NK-92 treated with Interleukin-12 subunit alpha and Interleukin-12 subunit beta, amount 100 ng/mL, for 24 hours (cell line): ENCODE results near the gene CAVIN1.
"Not testable (repeated sequence)": the region's sequence is repeated elsewhere in the genome, so short reads cannot be mapped to it uniquely, and the experiment has no call there.

Source experiments
- DNase-seq: peaks from one replicate; lab custom pipeline; 2025; lab: John Stamatoyannopoulos, UW

The CAVIN1 gene, protein sequence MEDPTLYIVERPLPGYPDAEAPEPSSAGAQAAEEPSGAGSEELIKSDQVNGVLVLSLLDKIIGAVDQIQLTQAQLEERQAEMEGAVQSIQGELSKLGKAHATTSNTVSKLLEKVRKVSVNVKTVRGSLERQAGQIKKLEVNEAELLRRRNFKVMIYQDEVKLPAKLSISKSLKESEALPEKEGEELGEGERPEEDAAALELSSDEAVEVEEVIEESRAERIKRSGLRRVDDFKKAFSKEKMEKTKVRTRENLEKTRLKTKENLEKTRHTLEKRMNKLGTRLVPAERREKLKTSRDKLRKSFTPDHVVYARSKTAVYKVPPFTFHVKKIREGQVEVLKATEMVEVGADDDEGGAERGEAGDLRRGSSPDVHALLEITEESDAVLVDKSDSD

DNA sequence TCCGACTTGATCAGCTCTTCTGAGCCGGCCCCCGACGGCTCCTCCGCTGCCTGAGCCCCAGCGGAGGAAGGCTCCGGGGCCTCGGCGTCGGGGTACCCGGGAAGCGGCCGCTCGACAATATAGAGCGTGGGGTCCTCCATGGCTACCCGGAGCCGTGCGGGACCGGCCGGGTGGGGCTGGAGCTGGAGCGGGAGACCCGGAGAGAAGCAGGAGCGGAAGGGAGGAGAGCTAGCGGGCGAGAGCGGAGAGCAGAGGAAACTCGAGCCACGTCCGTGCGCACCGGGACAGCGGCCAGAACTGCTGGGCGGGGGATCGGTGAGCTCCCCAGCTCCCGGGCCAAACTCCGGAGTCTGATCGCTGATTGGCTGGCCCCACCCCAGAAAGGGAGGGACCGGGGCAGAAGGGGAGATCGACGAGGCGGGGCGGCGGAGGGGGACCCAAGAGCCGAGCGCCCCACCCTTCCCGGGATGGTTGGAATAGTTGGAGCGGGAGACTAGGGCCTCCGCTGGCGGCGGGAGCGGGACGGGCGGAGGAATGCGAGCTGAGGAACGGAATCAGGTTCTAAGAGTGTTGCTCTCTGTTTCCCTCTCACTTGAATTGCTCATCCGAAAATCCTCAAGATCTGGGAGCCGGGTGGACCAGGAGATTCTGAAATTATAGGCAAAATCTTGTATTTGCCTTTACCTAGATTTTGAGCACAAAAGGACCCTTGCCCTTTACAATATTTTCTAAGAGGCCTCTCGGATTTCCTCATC lies at the start of gene CAVIN1:
CAVIN1 (minus strand) TSS at position 299 of the 755 bp plus-strand sequence; CDS start at position 140, 159 bp downstream.
- no peak for DNase-seq

DNA sequence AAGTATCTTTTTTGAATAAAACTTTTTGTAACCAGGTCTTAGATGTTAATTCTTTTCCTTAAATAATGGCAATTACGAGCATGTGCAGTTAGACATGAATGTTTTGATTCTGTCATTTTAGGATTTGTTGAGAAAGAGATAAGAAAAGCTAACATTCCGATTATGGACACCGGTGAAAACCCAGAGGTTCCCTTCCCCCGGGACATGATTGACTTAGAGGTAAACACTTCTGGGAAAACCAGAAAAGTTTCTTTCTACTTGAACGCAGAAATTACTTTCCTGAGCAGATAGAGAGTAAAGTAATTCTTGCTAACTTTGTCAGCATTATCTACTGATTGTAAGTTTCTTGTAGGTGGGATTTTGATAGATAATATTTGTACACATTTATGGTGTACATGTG lies 44.8 kb upstream of the CAVIN1 start:
- DNase-seq, result no peak

DNA sequence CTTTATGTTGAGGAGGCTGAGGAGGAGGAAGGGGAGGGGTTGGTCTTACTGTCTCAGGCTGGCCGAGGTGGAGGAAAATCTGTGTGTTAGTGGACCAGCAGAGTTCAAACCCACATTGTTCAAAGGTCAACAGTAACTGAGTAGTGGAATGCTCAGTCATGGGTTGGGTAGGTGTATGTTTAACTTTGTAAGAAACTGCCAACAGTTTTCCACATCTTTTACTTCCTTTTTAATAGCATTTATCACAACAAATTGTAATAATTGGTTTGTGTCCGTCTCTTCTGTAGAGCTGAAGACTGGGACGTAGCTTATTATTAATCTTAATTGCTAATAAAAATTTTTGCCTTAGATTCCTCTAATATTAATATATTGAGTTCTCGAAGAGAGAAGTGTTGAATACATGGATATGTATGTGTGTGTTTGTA lies 40.9 kb upstream of the CAVIN1 start:
- DNase-seq, result no peak

DNA sequence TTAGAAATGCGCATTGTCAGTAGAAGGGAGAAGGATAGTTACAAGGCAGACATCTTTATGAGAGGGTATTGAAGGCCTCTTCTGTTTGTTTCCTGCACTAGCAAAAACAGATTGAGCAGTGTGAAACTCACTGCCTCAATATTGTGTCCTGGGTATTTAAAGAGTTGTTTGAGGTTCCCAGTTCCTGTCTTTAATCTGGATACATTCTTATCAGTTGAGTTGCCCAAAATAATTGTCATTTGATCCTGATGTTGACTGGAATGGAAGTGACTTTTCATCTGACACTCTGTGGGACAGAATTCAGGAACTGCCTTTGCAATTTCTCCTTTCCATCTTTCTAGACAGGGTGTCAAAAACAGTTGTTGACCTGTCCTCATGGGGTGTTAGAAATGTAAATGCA lies 37.3 kb upstream of the CAVIN1 start:
- DNase-seq, result no peak

DNA sequence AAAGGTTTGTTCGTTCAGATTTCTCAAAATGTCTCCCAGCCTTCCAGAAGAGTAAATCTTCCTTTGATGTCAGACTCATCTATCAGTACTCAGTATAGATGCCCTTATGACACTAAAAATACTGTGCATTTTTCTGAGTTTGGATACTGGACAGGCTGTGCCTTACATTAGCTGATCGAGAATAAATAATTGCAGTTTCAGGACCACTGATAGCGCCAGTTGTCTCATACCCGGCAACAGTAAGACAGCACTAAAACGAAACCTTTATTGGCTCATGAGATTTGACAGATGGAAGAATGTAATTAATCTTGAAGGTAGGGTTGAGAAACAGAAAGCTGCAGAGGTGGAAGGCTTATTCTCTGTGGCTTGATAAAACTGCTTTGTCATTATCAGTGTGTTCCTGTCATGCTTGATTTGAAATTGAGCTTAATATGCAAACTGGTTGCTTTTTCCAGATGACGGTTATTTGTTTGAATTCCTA lies 36.8 kb upstream of the CAVIN1 start:
- no peak for DNase-seq

DNA sequence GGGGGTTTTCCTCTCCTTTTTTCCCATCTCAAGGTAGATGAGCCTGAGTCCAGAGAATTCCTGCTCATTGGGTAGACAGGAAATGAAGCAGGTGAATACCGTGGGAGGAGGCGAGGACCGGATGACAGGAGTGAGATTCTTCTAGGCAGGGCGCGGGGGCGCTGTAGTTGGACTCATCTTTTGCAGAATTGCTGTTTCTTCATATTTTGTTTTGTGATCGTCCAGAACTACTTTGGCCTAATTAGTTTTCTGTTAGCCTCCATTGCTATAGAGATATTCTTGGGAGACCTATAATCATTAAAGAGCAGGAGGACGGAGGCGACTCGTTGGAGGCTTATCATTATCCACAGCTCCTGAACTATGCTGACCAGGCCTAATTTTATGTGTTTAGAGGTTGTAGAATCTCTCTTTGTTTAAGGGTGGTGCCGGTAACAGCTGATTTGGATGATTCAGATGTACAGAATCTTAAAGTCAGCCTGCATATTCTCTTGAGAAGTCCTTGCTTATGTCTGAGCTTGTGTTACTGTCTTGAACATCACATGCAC lies 36.3 kb upstream of the CAVIN1 start:
- no peak for DNase-seq

DNA sequence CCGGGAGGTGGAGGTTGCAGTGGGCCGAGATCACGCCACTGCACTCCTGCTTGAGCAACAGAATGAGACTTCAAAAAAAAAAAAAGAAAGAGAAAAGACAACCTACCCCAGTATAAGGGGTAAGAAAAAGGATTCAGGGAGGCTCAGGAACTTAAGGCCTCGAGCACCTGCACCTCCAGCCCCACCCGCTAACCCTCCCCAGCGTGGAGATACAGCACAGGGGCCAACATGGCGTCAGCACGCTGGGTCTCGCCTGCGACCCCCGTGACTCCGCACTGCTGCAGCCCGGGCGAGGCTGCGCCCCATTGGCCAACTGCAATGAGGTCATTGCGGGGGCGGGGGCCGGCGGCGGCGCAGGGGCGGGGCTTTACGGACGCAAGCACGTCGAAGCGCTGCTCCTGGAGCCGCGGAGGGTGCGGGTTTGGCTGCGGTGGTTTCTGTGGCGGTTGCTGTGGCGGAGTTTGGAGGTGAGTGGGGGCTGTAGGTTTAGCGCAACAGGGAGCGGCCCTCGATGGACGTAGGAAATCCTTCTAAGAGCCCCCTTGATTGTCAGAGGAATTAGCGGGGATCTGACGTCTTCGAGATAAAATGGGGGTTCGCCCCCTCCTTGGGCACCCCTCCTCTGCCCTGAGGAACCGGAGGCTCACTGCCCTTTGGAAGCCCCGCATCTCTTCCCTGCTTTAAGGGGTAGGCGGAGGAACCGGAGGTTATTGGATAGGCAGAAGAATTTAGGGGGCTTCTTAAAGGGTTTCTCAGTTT lies 35.6 kb upstream of the CAVIN1 start, which contains the start of gene ATP6V0A1:
ATP6V0A1 (plus strand) TSS at position 382 of the 759 bp plus-strand sequence. CDS start 2,017 bp downstream, outside the sequence.
- no peak for DNase-seq

DNA sequence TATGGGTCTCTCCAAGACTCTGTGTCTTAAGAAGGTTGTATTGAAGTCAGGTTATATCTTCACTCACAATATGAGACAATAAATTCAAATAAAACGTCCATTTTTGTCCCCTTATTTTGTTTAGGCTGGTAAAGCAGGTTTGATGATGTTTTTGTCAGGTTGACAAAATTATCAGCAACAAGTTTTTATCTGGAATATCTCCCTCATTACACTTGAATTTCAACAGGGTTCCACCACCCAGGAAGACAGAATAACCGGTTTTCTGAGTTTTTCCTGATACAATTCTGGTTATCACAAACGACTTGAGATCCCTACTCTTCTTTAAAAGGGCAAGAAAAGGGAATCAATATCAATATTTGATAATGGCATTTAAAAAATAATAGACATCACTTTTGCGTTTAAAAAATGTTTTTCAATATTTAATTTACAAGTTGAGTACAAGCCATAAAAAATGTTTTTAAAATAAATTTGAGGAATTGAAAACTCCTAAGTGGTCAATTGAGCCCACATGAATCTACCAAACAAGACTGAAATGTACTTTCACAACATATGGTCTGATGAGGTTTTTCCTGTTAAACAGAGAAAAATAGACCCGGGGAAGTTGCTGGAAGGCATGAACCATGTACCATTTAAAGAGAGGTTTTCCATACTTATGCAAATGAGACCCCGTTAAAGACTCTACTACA lies 34.2 kb upstream of the CAVIN1 start:
- DNase-seq, result no peak

DNA sequence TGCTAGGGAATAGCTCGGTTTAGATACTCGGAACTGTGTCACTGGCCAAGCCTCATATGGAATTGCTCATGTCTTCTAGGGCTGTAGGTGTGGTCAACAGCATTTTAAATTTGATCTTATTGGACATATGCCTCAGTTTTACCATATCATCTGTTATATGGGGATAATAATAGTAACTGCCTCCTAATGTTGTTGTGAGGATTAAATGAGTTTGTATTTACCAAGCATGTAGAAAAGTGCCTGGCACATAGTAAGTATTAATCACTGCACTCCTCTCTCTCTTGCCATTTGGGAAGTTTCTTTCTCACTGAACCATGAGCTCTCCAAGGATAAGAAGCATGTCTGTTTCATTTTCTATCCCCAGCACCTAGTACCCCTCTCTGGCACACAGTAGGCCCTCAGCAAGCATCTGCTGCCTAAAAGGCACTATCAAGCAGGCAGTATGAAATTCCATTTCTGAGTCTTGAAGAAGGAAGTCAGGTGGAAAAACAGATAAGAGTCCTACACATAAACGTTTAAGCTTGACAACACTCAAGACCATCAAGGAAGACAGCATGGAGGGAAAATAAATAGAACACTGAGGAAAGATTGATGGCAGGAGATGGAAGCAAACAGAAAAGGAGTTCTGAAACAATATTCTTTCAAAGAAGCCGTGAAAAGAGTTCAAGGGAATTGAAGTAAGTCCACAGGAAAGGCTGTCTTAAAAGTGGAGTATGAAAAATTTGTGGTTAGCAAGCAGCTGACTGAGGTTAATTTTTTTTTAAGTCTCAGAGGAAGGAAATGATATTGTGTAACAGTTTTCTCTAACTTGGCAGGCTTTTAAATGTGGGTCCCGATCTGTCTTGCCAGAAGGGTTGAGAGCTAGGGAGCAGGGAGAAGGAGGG lies 33.4 kb upstream of the CAVIN1 start:
- no peak for DNase-seq

DNA sequence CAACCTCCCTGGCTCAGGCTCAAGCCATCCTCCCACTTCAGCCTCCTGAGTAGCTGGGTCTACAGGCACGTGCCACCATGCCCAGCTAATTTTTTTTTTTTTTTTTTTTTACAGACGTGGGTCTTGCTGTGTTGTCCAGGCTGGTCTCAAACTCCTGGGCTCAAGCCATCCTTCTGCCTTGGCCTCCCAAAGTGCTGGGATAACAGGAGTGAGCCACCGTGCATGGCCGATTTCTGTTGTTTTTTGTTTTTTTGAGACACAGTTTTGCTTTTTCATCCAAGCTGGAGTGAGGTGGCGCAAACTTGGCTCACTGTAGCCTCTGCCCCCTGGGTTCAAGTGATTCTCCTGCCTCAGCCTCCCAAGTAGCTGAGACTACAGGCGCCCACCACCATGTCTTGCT lies 31.9 kb upstream of the CAVIN1 start:
- DNase-seq, result not testable (repeated sequence)

DNA sequence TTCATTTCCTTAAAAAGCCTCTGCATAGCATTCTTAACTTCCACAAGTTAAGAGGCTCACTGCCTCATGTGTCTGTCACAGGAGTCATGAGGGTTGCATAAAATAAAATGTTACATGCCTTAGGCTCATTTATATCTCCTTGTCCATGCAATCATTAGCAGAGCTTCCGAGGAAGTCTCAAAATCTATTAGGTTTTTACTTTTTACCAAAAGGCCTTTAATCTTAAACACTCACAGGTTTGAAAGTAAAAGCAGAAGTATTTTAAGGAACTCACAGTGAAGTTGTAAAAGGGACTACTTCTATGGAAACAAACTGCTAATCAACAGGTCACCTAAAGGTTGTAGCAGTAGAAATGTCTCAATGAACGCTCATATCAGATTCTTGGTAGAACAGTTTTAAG lies 30.4 kb upstream of the CAVIN1 start:
- no peak for DNase-seq

DNA sequence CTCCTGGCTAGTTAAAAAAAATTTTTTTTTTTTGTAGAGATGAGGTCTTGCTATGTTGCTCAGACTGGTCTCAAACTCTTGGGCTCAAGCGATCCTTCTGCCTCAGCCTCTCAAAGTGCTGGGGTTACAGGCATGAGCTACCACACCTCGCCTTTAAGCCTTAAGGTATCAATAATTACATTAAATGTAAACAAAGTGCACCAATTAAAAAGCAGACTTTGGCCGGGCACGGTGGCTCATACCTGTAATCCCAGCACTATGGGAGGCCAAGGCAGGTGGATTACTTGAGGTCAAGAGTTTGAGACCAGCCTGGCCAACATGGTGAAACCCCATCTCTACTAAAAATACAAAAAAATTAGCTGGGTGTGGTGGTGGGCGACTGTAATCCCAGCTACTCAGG lies 28.2 kb upstream of the CAVIN1 start:
- not testable (repeated sequence) for DNase-seq

DNA sequence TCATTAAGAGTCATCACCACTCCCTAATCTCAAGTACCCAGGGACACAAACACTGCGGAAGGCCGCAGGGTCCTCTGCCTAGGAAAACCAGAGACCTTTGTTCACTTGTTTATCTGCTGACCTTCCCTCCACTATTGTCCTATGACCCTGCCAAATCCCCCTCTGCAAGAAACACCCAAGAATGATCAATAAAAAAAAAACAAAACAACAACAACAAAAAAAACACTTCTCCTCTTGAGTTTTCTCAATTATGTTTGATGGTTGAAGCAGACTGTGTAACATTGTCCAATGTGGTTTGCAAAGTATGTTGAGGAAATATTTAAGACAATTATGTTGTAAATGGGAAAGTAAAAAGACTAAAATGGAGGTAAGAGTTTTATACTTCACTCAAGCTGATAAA lies 26.8 kb upstream of the CAVIN1 start:
- not testable (repeated sequence) for DNase-seq

DNA sequence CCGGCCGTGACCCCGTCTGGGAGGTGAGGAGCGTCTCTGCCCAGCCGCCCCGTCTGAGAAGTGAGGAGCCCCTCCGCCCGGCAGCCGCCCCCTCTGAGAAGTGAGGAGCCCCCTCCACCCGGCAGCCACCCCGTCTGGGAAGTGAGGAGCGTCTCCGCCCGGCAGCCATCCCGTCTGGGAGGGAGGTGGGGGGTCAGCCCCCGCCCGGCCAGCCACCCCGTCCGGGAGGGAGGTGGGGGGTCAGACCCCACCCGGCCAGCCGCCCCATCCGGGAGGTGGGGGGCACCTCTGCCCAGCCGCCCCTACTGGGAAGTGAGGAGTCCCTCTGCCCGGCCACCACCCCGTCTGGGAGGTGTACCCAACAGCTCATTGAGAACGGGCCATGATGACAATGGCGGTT lies 26.1 kb upstream of the CAVIN1 start:
- DNase-seq, result not testable (repeated sequence)

DNA sequence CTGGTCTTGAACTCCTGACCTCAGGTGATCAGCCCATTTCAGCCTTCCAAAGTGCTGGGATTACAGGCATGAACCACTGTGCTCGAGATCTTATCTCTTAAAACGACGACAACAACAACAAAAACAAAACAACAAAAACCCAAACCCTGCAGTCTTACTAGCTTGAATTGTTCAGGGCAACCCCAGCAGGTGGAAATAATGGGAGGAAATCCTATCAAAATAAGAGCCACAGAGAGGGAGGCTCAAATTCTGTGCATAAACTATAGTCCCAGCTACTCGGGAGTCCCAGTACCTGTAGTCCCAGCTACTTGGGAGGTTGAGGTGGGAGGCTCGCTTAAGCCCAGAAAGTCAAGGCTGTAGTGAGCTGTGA lies 19.1 kb upstream of the CAVIN1 start:
- no peak for DNase-seq

DNA sequence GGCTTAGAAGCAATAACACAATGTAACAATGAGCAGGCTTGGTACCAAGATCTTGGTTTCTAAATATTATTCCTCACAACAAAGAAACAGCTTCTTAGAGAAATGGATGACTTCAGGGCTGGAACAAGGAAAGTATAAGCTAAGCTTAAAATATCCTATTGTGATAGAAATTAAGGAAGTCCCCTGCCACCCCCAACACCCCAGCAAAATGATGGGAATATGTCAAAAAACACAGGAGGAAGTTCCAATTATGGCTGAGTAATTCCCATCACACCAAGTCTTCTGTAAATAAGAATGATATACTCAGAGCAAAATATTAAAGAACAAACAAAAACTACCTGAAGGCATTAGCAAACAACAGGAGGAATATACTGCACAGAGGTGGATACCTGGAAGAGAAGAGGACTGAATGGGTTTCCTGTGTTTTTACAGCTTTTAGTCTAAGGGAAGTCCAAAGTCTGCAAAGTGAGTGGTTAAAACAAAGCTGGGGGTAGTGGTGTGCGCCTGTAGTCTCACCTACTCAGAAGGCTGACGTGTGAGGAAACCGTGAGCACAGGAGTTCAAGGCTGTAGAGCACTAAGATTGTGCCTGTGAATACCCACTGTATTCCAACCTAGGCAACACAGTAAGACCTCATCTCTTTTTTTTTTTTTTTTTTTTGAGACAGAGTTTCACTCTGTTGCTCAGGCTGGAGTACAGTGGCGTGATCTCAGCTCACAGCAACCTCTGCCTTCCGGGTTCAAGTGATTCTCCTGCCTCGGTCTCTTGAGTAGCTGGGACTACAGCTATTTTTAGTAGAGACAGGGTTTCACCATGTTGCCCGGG lies 18.5 kb upstream of the CAVIN1 start:
- no peak for DNase-seq

DNA sequence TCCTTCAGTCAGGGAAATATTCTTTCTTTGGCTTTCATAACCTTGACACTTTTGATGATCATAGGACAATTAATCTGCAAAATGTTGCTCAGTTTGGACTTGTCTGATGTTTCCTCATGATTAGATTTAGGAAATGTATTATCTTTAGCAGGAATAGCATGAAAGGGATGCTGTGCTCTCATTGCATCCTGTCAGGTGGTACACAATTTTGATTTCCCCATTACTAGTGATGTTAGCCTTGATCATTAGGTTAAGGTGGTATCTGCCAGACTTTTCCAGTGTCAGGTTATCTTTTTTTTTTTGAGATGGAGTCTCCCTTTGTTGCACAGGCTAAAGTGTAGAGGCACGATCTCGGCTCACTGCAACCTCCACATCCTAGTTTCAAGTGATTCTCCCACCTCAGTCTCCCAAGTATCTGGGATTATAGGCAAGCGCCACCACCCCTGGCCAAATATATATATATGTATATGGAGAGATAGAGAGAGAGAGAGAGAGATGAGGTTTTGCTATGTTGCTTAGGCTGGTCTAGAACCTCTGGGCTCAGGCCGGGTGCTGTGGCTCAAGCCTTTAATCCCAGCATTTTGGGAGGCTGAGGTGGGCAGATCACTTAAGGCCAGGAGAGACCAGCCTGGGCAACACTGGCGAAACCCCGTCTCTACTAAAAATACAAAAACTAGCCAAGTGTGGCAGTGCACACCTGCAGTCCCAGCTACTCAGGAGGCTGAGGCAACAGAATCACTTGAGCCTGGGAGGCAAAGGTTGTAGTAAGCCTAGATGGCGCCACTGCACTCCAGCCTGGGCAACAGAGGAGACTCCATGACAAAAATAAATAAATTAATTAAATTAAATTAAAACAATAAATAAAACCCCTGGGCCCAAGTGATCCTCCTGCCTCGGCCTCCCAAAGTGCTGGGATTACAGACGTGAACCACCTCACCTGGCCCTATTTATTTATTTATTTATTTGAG lies 15.8 kb upstream of the CAVIN1 start:
- no peak for DNase-seq

DNA sequence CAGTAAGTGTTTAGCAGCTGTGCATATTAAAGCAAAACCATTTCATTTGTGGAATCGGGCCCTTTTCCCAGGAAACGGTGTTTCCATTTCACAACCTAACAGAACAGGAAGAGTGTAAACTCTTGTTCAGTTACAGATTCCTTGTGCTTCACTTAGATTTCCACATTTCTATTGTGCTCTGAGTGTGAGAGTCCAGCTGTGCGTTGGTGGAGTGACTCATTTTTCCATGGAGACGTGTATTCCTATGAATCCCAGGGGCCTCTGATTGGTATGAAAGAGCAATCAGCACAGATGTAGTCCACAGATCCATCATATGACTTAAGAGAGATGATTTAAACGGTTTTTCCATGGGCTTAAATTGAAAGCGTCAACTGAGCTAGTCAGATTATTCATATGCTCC lies 13.3 kb upstream of the CAVIN1 start:
- DNase-seq, result no peak
